Neural cell (in vitro differentiated cells): Measurements from ENCODE around the gene OR10J4.

ENCODE experiments used
- CTCF ChIP-seq: fragments of 450-650 bp; IDR thresholded peaks from 2 replicates; pipeline ENCODE4 v1.5.1; 2014; ENCODE audit warnings: antibody characterized with exemption, mild to moderate bottlenecking, moderate library complexity; ENCODE audit not compliant: poor library complexity, severe bottlenecking
- EP300 ChIP-seq: fragments of 450-650 bp; conservative IDR thresholded peaks from 2 replicates; pipeline ENCODE4 v1.6.1; 2014; ENCODE audit warnings: antibody characterized with exemption, mild to moderate bottlenecking, moderate library complexity; ENCODE audit not compliant: poor library complexity, severe bottlenecking
- EZH2 ChIP-seq: fragments of 200-600, 300-800 bp; shearing (Covaris generic), sonication (generic); IDR thresholded peaks from 2 replicates; pipeline ENCODE4 v1.6.1; 2014; ENCODE audit warnings: antibody characterized with exemption, low read length, borderline replicate concordance, mild to moderate bottlenecking; ENCODE audit not compliant: insufficient read depth, poor library complexity, severe bottlenecking
- POLR2AphosphoS5 ChIP-seq: IDR thresholded peaks from 2 replicates; pipeline ENCODE4 v1.6.1; 2012
- RAD21 ChIP-seq: fragments of 450-650 bp; conservative IDR thresholded peaks from 2 replicates; pipeline ENCODE4 v1.6.1; 2014; ENCODE audit warnings: antibody characterized with exemption, mild to moderate bottlenecking, moderate library complexity
- SMC3 ChIP-seq: fragments of 450-650 bp; conservative IDR thresholded peaks from 2 replicates; pipeline ENCODE4 v1.6.1; 2014; ENCODE audit warnings: antibody characterized with exemption, mild to moderate bottlenecking, moderate library complexity; ENCODE audit not compliant: poor library complexity
- TAF1 ChIP-seq: IDR thresholded peaks from 2 replicates; pipeline ENCODE4 v1.6.1; 2012; ENCODE audit warnings: low read depth

GRCh38 chr1:159430985-159431384, 1.0 kb upstream of the OR10J4 start:
- TF ChIP-seq EP300 (no peak), CTCF (no peak), EZH2 (no peak), RAD21 (no peak), TAF1 (no peak), POLR2AphosphoS5 (no peak), SMC3 (no peak)
